GM12892 (cell line): ENCODE results near the gene SSBP3.

ENCODE experiments used
- DNase-seq: peaks from one replicate; pipeline ENCODE4 v3.0.0; 2011; ENCODE audit not compliant: insufficient read length
- FAIRE-seq: peaks from 2 replicates; lab custom pipeline; 2011; peaks lifted over from hg19 to GRCh38; lab: Jason Lieb, UNC
- POLR2A ChIP-seq: IDR thresholded peaks from 2 replicates; pipeline ENCODE4 v1.6.1; 2011; ENCODE audit warnings: low read depth, low read length, control low read depth
- POLR2AphosphoS5 ChIP-seq: IDR thresholded peaks from 2 replicates; pipeline ENCODE4 v1.6.1; 2011; ENCODE audit warnings: low read depth, low read length, control low read depth
- TAF1 ChIP-seq: IDR thresholded peaks from 2 replicates; pipeline ENCODE4 v1.6.1; 2011; ENCODE audit warnings: low read depth, mild to moderate bottlenecking, control low read depth, low read length, borderline replicate concordance

Gene SSBP3

GRCh38 chr1:54301497-54301896 is 104.7 kb downstream of the SSBP3 start:
- FAIRE-seq: no peak
- TF ChIP-seq POLR2AphosphoS5 (no peak), POLR2A (no peak), TAF1 (no peak)
- DNase-seq: no peak

- DNase-seq: no peak
- no peak for FAIRE-seq
Measured at GRCh38 chr1:54300401-54300800, 105.8 kb downstream of the SSBP3 start.

GRCh38 chr1:54299037-54299436 is 107.2 kb downstream of the SSBP3 start:
- TF ChIP-seq POLR2AphosphoS5 (no peak), POLR2A (no peak)
- DNase-seq: no peak
- FAIRE-seq: no peak

More at GRCh38 chr1:54300401-54300800, 105.8 kb downstream of the SSBP3 start:
- no peak for TF ChIP-seq POLR2AphosphoS5
- TF ChIP-seq POLR2A: no peak
- TF ChIP-seq TAF1: no peak

- DNase-seq (no peak), FAIRE-seq (no peak)
- TF ChIP-seq POLR2A (no peak), TAF1 (no peak), POLR2AphosphoS5 (no peak)
Measured at GRCh38 chr1:54298284-54299033, 107.7 kb downstream of the SSBP3 start.

GRCh38 chr1:54297596-54298283 is 108.5 kb downstream of the SSBP3 start:
- DNase-seq (no peak), FAIRE-seq (no peak)
- TF ChIP-seq POLR2A: no peak
- no peak for TF ChIP-seq TAF1
- TF ChIP-seq POLR2AphosphoS5: no peak

- no peak for TF ChIP-seq TAF1
- no peak for TF ChIP-seq POLR2A
- no peak for TF ChIP-seq POLR2AphosphoS5
- no peak for DNase-seq
- no peak for FAIRE-seq
Measured at GRCh38 chr1:54296666-54297065, 109.5 kb downstream of the SSBP3 start.

GRCh38 chr1:54294887-54295286 is 111.3 kb downstream of the SSBP3 start:
- no peak for FAIRE-seq
- no peak for DNase-seq
- TF ChIP-seq POLR2AphosphoS5: no peak
- TF ChIP-seq TAF1: no peak
- no peak for TF ChIP-seq POLR2A

GRCh38 chr1:54292002-54292911 is 113.9 kb downstream of the SSBP3 start:
- DNase-seq (no peak), FAIRE-seq (no peak)

GRCh38 chr1:54291276-54292001 is 114.8 kb downstream of the SSBP3 start:
- FAIRE-seq: no peak
- no peak for TF ChIP-seq POLR2A
- TF ChIP-seq TAF1: no peak
- no peak for TF ChIP-seq POLR2AphosphoS5
- no peak for DNase-seq

More at GRCh38 chr1:54292002-54292911, 113.9 kb downstream of the SSBP3 start:
- no peak for TF ChIP-seq POLR2AphosphoS5
- TF ChIP-seq TAF1: no peak
- TF ChIP-seq POLR2A: no peak

GRCh38 chr1:54290506-54291184 is 115.5 kb downstream of the SSBP3 start:
- DNase-seq (no peak), FAIRE-seq (no peak)
- TF ChIP-seq TAF1: no peak
- no peak for TF ChIP-seq POLR2A
- TF ChIP-seq POLR2AphosphoS5: no peak

GRCh38 chr1:54289712-54290233 is 116.4 kb downstream of the SSBP3 start:
- DNase-seq (no peak), FAIRE-seq (no peak)
- TF ChIP-seq POLR2A (no peak), POLR2AphosphoS5 (no peak), TAF1 (no peak)
